Calu3 (cell line): ENCODE results near the gene GAGE12E. TPM values are rescaled to one million over a fixed set of nuclear protein-coding genes. Genes with fewer than 3 reads are reported as not detected.
"Not testable (repeated sequence)": the region's sequence is repeated elsewhere in the genome, so short reads cannot be mapped to it uniquely, and the experiment has no call there.

Source experiments
- Bru-seq: library from RNA; stranded (reverse); fragments of 400-500 nt; gene quantifications from one replicate; lab custom pipeline; 2021; lab: Mats Ljungman, UMichigan
- BruChase-seq, 2 experiments: library from RNA; stranded (reverse); fragments of 400-500 nt; gene quantifications; one replicate each; lab custom pipeline; 2021; lab: Mats Ljungman, UMichigan
- BruUV-seq: library from RNA; stranded (reverse); fragments of 400-500 nt; replicated peaks from 2 replicates; lab custom pipeline; 2021; lab: Mats Ljungman, UMichigan
- CTCF ChIA-PET: fragments of 300-600 bp; sonication (Branson Sonifier 250); formaldehyde crosslinking; loops from one replicate; lab custom pipeline; 2022; ENCODE audit warnings: antibody characterized with exemption; lab: Charles Lee
- DNase-seq: peaks from one replicate; pipeline ENCODE4 v3.0.0; 2022
- H3K27ac Mint-ChIP-seq: one replicate; pipeline ENCODE4 v1.8.0; 2022; ENCODE audit warnings: mixed read lengths; ENCODE audit not compliant: unreplicated experiment
- H3K27me3 Mint-ChIP-seq: one replicate; pipeline ENCODE4 v1.8.0; 2022; ENCODE audit warnings: mixed read lengths; ENCODE audit not compliant: unreplicated experiment
- H3K36me3 Mint-ChIP-seq: one replicate; pipeline ENCODE4 v1.8.0; 2022; ENCODE audit warnings: mild to moderate bottlenecking, moderate library complexity, mixed read lengths; ENCODE audit not compliant: insufficient read depth, unreplicated experiment
- H3K4me1 Mint-ChIP-seq: one replicate; pipeline ENCODE4 v1.8.0; 2022; ENCODE audit warnings: mild to moderate bottlenecking, low read depth, mixed read lengths; ENCODE audit not compliant: unreplicated experiment
- H3K4me3 Mint-ChIP-seq: one replicate; pipeline ENCODE4 v1.8.0; 2022; ENCODE audit warnings: mild to moderate bottlenecking, low read depth, moderate library complexity, mixed read lengths; ENCODE audit not compliant: unreplicated experiment
- H3K9me3 Mint-ChIP-seq: one replicate; pipeline ENCODE4 v1.8.0; 2022; ENCODE audit warnings: low read depth, mixed read lengths; ENCODE audit not compliant: unreplicated experiment
- intact Hi-C: fragments of 100-400 bp; cut with micrococcal nuclease; formaldehyde crosslinking; loops from one replicate; pipeline ENCODE4 v1.10.0; 2022; ENCODE audit not compliant: unreplicated experiment
- long read RNA-seq: library from polyadenylated mRNA; stranded (forward); transcript quantifications from one replicate; pipeline ENCODE4 v2.0.0, GENCODE V29; 2022
- total RNA-seq: library from RNA; stranded (reverse); gene quantifications from 2 replicates; pipeline ENCODE4 v1.2.3, GENCODE V29; 2022

GAGE12E gene
- total RNA-seq (not detected in 2 replicates), Bru-seq, nascent RNA (not detected), BruChase-seq, experiment 1, labeled RNA remaining after a 6-hour chase (not detected), BruChase-seq, experiment 2, labeled RNA remaining after a 2-hour chase (not detected)
- long read RNA-seq = 0 reads

- H3K4me1 Mint-ChIP-seq, H3K27ac Mint-ChIP-seq, H3K27me3 Mint-ChIP-seq, H3K4me3 Mint-ChIP-seq, CTCF ChIA-PET, H3K36me3 Mint-ChIP-seq, DNase-seq, intact Hi-C loops, BruUV-seq, H3K9me3 Mint-ChIP-seq: not testable (repeated sequence)
Observed at GRCh38 chrX:49550989-49551388, at the start of gene GAGE12E. Gene GAGE12E (plus strand): TSS chrX:49551289. CDS start chrX:49552444, 1,155 bp downstream.

GRCh38 chrX:49531877-49532276 is 19.2 kb upstream of the GAGE12E start, which contains the start of gene GAGE12C:
Gene GAGE12C (plus strand): TSS chrX:49532177. CDS start chrX:49533332, 1,155 bp downstream.
- intact Hi-C loops, H3K4me1 Mint-ChIP-seq, H3K27me3 Mint-ChIP-seq, H3K4me3 Mint-ChIP-seq, DNase-seq, H3K27ac Mint-ChIP-seq, BruUV-seq, H3K9me3 Mint-ChIP-seq, CTCF ChIA-PET, H3K36me3 Mint-ChIP-seq: not testable (repeated sequence)

- intact Hi-C loops, DNase-seq, H3K27ac Mint-ChIP-seq, CTCF ChIA-PET, H3K9me3 Mint-ChIP-seq, H3K4me3 Mint-ChIP-seq, BruUV-seq, H3K36me3 Mint-ChIP-seq, H3K27me3 Mint-ChIP-seq, H3K4me1 Mint-ChIP-seq: not testable (repeated sequence)
Observed at GRCh38 chrX:49541433-49541832, 9.7 kb upstream of the GAGE12E start, which contains the start of gene GAGE12D. Gene GAGE12D (plus strand): TSS chrX:49541733. CDS start chrX:49542888, 1,155 bp downstream.

GRCh38 chrX:49560542-49560941 is 9.5 kb downstream of the GAGE12E start, which contains the start of gene GAGE12F:
Gene GAGE12F (plus strand): TSS chrX:49560842. CDS start chrX:49561997, 1,155 bp downstream.
- BruUV-seq, H3K36me3 Mint-ChIP-seq, intact Hi-C loops, DNase-seq, H3K27ac Mint-ChIP-seq, H3K27me3 Mint-ChIP-seq, H3K4me1 Mint-ChIP-seq, CTCF ChIA-PET, H3K9me3 Mint-ChIP-seq, H3K4me3 Mint-ChIP-seq: not testable (repeated sequence)

GRCh38 chrX:49568728-49569127 is 17.6 kb downstream of the GAGE12E start:
- CTCF ChIA-PET, H3K4me1 Mint-ChIP-seq, DNase-seq, H3K4me3 Mint-ChIP-seq, H3K36me3 Mint-ChIP-seq, H3K27ac Mint-ChIP-seq, BruUV-seq, H3K9me3 Mint-ChIP-seq, intact Hi-C loops, H3K27me3 Mint-ChIP-seq: not testable (repeated sequence)

- H3K9me3 Mint-ChIP-seq, H3K27me3 Mint-ChIP-seq, CTCF ChIA-PET, BruUV-seq, H3K4me1 Mint-ChIP-seq, DNase-seq, intact Hi-C loops, H3K27ac Mint-ChIP-seq, H3K36me3 Mint-ChIP-seq, H3K4me3 Mint-ChIP-seq: not testable (repeated sequence)
Observed at GRCh38 chrX:49569152-49569551, 18.1 kb downstream of the GAGE12E start.

- H3K27me3 Mint-ChIP-seq, CTCF ChIA-PET, intact Hi-C loops, H3K27ac Mint-ChIP-seq, DNase-seq, H3K4me3 Mint-ChIP-seq, H3K9me3 Mint-ChIP-seq, BruUV-seq, H3K4me1 Mint-ChIP-seq, H3K36me3 Mint-ChIP-seq: not testable (repeated sequence)
Observed at GRCh38 chrX:49570100-49570499, 19.0 kb downstream of the GAGE12E start, which contains the start of gene GAGE12G. Gene GAGE12G (plus strand): TSS chrX:49570400. CDS start chrX:49571555, 1,155 bp downstream.

- H3K9me3 Mint-ChIP-seq, H3K27ac Mint-ChIP-seq, DNase-seq, CTCF ChIA-PET, H3K4me3 Mint-ChIP-seq, H3K36me3 Mint-ChIP-seq, H3K4me1 Mint-ChIP-seq, BruUV-seq, H3K27me3 Mint-ChIP-seq, intact Hi-C loops: not testable (repeated sequence)
Observed at GRCh38 chrX:49579649-49580048, 28.6 kb downstream of the GAGE12E start, which contains the start of gene GAGE12H. Gene GAGE12H (plus strand): TSS chrX:49579949. CDS start chrX:49581104, 1,155 bp downstream.

- H3K27me3 Mint-ChIP-seq, CTCF ChIA-PET, H3K4me3 Mint-ChIP-seq, H3K9me3 Mint-ChIP-seq, H3K36me3 Mint-ChIP-seq, intact Hi-C loops, BruUV-seq, DNase-seq, H3K27ac Mint-ChIP-seq, H3K4me1 Mint-ChIP-seq: not testable (repeated sequence)
Observed at GRCh38 chrX:49589196-49589595, 38.1 kb downstream of the GAGE12E start, which contains the start of gene GAGE2A. Gene GAGE2A (plus strand): TSS chrX:49589496. CDS start chrX:49590651, 1,155 bp downstream.
